Loucy (cell line): ENCODE results near the gene NTF4.

Source experiments
- EZH2phosphoT487 ChIP-seq: fragments of 200-600 bp; IDR thresholded peaks from 2 replicates; pipeline ENCODE4 v1.6.1; 2018; ENCODE audit warnings: antibody characterized with exemption, mild to moderate bottlenecking, moderate library complexity, borderline replicate concordance
- TF ChIP-seq, protein P1 (sequence below): fragments of 200-600 bp; sonication (generic); conservative IDR thresholded peaks from 2 replicates; pipeline ENCODE4 v1.5.1; 2014; ENCODE audit warnings: mild to moderate bottlenecking, antibody characterized with exemption, low read length

DNA sequence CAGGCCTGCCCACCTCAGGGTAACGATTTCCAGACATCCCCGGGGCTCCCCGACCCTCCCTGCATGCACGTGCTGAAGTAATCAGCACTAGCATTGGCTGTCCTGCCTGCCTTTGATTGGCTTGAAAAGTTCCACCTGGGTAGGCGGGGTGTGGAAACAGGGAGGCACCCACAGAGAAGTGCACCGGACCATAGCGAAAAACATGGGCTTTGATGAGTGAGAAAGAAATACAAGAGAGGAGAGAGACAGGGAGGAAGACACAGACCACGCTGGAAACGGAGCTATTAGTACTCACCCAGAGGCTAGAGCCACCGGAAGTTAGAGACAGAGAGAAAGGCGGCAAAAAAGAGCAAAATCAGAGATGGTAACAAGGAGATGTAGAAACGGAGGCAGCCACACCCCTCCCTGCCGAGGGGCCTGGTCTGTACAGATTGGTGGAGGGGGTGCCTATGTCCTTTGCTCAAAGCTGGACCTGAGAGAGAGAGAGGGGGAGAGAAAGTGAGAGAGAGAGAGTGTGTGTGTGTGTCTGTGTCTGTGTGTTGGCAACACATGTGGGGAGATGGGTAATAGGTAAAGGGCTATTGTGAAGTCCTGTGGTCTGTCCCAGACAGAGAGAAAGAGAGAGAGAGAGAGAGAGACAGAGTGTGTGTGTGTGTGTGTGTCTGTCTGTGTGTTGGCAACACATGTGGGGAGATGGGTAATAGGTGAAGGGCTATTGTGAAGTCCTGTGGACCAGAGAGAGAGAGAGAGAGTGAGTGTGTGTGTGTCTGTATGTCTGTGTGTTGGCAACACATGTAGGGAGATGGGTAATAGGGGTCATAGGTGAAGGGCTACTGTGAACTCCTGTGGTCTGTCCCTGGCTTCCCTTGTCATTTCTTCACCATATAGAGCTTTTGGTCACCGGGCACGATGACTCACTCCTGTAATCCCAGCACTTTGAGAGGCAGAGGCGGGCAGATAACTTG, 43.4 kb downstream of the NTF4 start:
- TF ChIP-seq, protein P1, sequence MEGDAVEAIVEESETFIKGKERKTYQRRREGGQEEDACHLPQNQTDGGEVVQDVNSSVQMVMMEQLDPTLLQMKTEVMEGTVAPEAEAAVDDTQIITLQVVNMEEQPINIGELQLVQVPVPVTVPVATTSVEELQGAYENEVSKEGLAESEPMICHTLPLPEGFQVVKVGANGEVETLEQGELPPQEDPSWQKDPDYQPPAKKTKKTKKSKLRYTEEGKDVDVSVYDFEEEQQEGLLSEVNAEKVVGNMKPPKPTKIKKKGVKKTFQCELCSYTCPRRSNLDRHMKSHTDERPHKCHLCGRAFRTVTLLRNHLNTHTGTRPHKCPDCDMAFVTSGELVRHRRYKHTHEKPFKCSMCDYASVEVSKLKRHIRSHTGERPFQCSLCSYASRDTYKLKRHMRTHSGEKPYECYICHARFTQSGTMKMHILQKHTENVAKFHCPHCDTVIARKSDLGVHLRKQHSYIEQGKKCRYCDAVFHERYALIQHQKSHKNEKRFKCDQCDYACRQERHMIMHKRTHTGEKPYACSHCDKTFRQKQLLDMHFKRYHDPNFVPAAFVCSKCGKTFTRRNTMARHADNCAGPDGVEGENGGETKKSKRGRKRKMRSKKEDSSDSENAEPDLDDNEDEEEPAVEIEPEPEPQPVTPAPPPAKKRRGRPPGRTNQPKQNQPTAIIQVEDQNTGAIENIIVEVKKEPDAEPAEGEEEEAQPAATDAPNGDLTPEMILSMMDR = no peak
- no peak for TF ChIP-seq EZH2phosphoT487
